Measurements from ENCODE around the gene PPL.
A peak's percentile ranks its signal among the peaks of the same experiment; 100 is the strongest.

PPL gene

DNA sequence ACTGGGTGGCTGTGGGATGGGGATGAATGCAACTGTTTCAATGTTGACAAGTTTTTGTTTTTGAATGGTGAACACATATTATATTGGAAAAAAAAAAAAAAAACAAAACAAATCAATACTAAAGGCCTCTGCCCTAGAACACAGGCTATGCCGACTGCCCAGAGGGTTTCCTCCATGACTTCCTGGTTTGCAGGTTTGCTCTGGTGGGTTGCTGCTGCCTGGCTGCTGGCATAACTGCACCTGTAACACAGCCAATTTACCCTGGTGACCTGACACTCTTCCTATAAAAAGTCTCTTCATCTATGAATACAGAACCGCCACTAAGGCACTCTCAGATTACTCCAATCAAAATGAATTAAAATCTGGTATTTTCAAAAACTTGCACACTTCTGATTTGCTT lies 100.2 kb downstream of the PPL start:
- peaks cover 14% of the 10 kb centered on the region for H3K4me1 ChIP-seq
- no peak overlapping the region for H3K4me2 ChIP-seq
- H3K36me3 ChIP-seq = peaks cover 100% of the 10 kb centered on the region
- no peak overlapping the region for H3K4me3 ChIP-seq
- H3K9me3 ChIP-seq = no peaks in the 10 kb centered on the region
- no peaks in the 10 kb centered on the region for H3K27me3 ChIP-seq
- peaks cover 84% of the 10 kb centered on the region for H4K20me1 ChIP-seq
- no peak overlapping the region for H3K9ac ChIP-seq
- no peak overlapping the region for H3K27ac ChIP-seq
- no peak for TF ChIP-seq Cebpa-rat (IDR thresholded peaks at IDR 0.05)

DNA sequence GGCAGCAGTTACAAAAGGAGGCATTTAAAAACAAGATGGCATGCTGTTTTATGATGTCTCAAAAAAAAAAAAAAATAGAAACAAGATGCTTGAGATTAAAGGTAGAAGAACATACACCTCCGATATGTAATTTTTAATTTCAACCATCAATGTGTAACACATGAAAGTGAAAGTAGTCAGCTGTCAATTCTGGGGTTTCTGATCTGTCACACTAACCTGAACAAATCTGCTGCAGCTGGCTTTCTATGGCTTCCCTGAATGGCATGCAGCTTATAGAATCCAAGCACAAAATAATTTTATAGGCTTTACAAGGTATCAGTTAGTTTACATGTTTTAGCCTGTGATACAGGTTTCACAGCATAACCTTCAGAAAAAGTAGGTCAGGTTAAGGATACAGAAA lies 103.4 kb downstream of the PPL start:
- Histone ChIP-seq H3K4me1 (peaks cover 14% of the 10 kb centered on the region), H3K9me3 (no peaks in the 10 kb centered on the region), H3K9ac (no peak overlapping the region), H3K36me3 (peaks cover 100% of the 10 kb centered on the region), H3K27ac (no peak overlapping the region), H3K27me3 (no peaks in the 10 kb centered on the region), H3K4me3 (no peak overlapping the region), H3K4me2 (0 out of 2 replicates have a peak overlapping the region, but pooled peaks have one; percentile 10), H4K20me1 (peaks cover 71% of the 10 kb centered on the region)
- no peak for TF ChIP-seq Cebpa-rat (IDR thresholded peaks at IDR 0.05)

DNA sequence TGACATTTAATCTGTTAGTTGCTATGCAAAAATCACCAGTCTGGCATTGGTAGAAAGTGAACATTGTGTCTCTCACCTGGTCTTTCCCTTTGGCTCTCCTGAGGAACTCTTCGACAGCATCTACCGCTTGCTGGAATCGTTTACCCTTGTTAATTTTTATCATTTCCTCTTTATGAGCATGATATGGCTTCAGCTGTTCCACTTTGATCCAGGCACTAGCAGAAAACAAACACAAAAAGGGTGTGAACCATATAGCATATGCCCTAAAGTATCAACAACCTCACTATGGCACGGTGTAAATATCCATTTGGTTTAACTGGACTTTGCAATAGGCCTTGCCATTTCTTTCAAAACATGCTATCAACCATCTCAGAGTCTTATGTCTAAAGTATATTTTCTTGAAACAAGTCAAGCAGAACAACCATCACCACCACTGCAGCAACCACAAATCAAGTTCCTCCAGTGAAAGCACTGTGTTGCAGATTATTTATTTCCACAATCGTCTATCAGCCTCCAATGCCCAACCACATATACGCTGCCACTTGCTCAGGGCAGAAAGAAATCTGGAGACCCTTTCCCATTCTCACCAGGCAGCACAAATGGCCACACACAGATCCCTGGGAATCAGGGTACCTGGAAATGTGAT lies 104.1 kb downstream of the PPL start:
- Histone ChIP-seq H3K9me3 (no peaks in the 10 kb centered on the region), H3K4me1 (peaks cover 14% of the 10 kb centered on the region), H3K27ac (no peak overlapping the region), H3K4me3 (no peak overlapping the region), H3K27me3 (no peaks in the 10 kb centered on the region), H3K4me2 (0 out of 2 replicates have a peak overlapping the region, but pooled peaks have one; percentile 10), H3K9ac (no peak overlapping the region), H3K36me3 (peaks cover 100% of the 10 kb centered on the region), H4K20me1 (peaks cover 75% of the 10 kb centered on the region)
- no peak for TF ChIP-seq Cebpa-rat (IDR thresholded peaks at IDR 0.05)
